Measurements from ENCODE around the gene PBX1. TPM values are rescaled to one million over a fixed set of nuclear protein-coding genes. Genes with fewer than 3 reads are reported as not detected.

PBX1 gene
- total RNA-seq, 1 donor from 2014 or later, result not detected

DNA sequence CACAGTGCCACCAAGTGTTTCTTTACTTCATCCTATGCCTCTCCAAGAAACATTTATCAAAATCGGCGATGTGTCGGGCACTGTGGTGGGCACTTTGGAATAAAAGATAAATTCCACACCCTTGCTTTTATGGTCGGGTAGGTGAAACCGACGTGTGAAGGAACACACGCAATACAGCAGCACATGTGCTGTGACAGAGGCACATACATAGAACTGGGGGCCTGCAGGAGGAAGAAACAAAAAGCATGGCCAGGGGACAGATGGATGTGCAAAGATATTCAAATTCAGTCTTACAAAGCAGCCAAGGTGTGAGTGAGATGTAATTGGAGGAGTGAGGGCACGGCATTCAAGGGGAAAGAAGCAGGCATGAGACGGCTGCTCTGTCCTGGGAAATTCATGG, 282.0 kb downstream of the PBX1 start:
- DNase-seq (ENCODE audit: low spot score), result no peak
- Mint-ChIP-seq H3K4me3 (ENCODE audit: low read depth) (no peak overlapping the region), H3K9me3 (no peaks in the 10 kb centered on the region), H3K27ac (no peak overlapping the region), H3K4me1 (ENCODE audit: low read depth) (no peaks in the 10 kb centered on the region), H3K27me3 (ENCODE audit: low read depth) (no peaks in the 10 kb centered on the region), H3K36me3 (ENCODE audit: low read depth) (no peaks in the 10 kb centered on the region)
- intact Hi-C loops (cut with micrococcal nuclease), result no loop called here

DNA sequence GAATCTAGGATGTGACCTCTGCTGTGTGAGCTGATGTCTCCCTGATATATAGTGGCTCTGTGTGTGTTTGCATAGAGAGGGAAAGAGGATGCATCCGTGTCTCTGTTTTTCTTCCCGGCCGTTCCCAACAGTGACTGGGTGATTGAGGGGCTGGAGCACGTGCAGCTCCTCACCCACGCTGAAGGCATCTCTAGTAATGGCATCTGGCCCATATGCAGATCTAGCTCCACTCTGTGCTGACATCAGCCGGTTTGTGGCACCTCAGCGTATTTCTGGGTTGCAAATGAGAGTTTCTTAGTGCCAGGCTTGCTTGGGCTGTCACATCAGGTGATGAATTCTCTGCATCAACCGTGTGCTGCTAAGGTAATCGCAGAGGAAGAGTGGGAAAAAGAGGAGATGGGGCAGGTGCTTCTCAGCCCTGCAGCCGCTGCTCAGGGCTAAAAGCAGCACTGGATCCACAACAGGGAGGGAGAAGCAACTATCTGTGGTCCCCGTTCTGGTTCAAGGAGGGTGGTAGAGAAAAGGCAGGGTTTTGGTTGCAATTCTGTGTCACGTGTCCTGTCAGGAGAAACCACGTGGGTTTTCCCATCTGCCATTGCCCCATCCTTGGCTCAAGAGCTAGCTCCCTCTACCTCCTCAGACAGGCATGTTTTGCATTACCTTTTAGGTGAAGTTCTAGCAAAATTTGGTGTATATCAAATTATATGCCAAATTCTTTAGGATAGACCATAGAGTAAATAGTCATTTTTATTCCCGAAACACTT, 282.9 kb downstream of the PBX1 start:
- H3K27me3 Mint-ChIP-seq (ENCODE audit: low read depth), result no peaks in the 10 kb centered on the region
- H3K4me1 Mint-ChIP-seq (ENCODE audit: low read depth), result no peaks in the 10 kb centered on the region
- no peaks in the 10 kb centered on the region for H3K36me3 Mint-ChIP-seq (ENCODE audit: low read depth)
- no peak overlapping the region for H3K27ac Mint-ChIP-seq
- DNase-seq (ENCODE audit: low spot score), result no peak
- intact Hi-C loops (cut with micrococcal nuclease), result no loop called here
- no peak overlapping the region for H3K4me3 Mint-ChIP-seq (ENCODE audit: low read depth)
- no peaks in the 10 kb centered on the region for H3K9me3 Mint-ChIP-seq

DNA sequence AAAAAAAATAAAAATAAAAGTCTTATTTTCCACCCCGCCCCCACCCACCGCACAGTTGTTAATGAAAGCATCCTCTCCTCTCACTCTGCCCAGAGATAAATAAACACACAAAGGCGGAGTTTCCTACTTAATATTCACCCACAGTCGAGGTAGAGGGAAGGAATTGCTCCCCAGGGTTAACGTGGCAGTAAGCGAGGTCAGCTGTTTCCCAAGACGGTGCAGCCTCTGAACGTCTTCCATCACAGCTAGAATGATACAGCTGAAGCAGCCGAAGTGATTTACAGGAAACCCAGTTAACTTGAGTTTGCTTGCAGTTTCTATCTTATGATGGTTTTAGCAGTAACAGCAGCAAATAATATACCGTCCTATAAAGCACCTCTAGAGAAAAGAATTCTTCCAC, 283.9 kb downstream of the PBX1 start:
- Mint-ChIP-seq H3K27ac (no peak overlapping the region), H3K4me1 (ENCODE audit: low read depth) (no peaks in the 10 kb centered on the region), H3K27me3 (ENCODE audit: low read depth) (no peaks in the 10 kb centered on the region), H3K4me3 (ENCODE audit: low read depth) (no peak overlapping the region), H3K9me3 (no peaks in the 10 kb centered on the region), H3K36me3 (ENCODE audit: low read depth) (no peaks in the 10 kb centered on the region)
- intact Hi-C loops (cut with micrococcal nuclease), result no loop called here
- DNase-seq (ENCODE audit: low spot score), result no peak

DNA sequence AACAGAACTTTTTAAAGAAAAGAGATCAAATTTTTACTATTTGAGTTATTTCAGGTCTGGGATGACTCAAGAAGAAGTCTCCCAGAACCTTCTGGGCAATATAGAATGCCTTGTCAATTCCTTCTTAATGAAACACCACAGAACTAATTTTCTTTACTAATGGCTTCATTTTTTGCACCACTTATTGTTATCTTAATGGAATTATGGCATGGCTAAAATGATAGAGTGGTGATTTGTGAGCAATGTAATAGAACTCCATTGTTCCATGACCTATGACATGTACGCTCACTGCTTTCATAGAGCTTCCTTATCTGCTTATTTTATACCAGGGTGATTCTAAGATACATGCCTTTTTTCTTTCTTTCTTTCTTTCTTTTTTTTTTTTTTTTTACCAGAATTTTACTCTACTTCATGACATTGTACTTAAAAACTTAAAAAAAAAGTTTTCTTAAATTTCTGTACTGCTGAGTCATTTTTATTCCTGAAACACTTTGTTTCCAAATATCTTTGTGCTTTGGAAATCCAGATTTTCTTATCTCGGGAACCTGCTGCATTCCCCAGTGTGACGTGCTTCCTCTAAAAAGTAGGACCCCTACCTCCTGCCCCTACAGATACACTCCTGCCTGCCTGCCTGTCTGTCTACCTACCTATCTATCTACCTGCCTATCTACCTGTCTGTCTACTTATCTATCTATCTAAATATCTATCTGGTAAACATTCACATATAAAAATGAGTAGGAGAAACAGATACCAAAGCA, 284.9 kb downstream of the PBX1 start:
- H3K27ac Mint-ChIP-seq, result no peak overlapping the region
- H3K9me3 Mint-ChIP-seq, result no peaks in the 10 kb centered on the region
- H3K27me3 Mint-ChIP-seq (ENCODE audit: low read depth), result no peaks in the 10 kb centered on the region
- intact Hi-C loops (cut with micrococcal nuclease), result no loop called here
- no peaks in the 10 kb centered on the region for H3K36me3 Mint-ChIP-seq (ENCODE audit: low read depth)
- H3K4me1 Mint-ChIP-seq (ENCODE audit: low read depth), result no peaks in the 10 kb centered on the region
- no peak overlapping the region for H3K4me3 Mint-ChIP-seq (ENCODE audit: low read depth)
- DNase-seq (ENCODE audit: low spot score), result no peak

DNA sequence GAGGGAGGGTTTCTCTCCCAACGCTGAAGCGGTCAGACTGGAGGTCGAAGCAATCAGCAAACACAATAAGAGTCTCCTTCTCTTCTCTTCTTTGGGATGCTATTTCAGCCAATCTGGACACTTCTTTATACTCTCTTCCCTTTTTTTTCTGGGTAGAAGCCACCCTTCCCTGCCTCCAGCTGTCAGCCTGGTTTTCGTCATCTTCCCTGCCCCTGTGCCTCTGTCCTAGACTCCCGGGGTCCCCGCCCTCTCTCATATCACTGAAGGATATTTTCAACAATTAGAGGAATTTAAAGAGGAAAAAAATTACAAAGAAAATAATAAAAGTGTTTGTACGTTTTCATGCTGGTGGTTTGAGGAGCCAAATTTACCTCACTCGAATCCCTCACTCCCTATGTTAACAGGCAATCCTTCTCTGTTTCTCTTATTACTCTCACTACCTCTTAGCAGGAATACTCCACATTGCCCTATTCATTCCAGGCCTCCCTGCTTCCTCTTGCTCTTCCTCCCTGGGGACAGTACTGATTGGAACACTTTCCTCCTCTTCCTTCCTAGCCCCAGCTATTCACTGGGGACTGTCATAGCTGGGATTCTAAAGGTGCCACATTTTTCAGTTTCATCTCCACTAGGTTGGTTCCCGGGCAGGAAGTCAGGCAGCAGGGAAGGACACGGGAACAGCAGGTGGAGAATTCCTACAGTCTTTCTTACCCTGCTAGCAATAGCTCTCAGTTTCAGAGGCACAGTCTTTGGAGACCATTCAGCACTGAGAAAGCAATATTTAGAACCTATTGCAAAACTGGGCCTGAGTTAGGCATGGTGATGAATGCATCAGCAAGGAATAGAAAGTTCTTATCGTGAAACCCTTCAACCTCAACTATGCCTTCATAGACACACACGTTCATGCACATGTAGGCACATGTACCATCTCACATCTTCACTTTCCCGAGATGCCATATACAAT, 288.0 kb downstream of the PBX1 start:
- Mint-ChIP-seq H3K9me3 (no peaks in the 10 kb centered on the region), H3K36me3 (ENCODE audit: low read depth) (no peaks in the 10 kb centered on the region), H3K4me1 (ENCODE audit: low read depth) (no peaks in the 10 kb centered on the region), H3K27ac (no peak overlapping the region), H3K27me3 (ENCODE audit: low read depth) (no peaks in the 10 kb centered on the region), H3K4me3 (ENCODE audit: low read depth) (no peak overlapping the region)
- no peak for DNase-seq (ENCODE audit: low spot score)
- intact Hi-C loops (cut with micrococcal nuclease), result no loop called here

DNA sequence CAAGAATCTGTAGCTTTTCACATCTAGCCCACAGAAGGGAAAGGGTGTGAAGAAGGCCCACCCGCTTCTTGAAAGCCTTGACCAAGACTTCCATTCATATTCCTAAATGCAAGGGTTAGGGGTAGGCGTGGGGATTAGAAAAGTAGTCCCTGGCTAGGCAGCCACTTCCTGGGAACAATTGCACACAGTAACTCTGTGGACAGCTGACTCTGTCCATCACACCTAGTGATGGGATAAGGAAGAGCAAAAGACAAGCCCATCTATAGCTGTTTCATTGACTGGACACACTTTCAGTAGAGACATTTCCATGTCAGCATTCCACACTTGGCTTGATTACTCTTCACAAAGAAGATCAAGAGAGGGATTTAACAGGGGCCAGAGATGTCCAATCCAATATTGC, 294.2 kb downstream of the PBX1 start:
- intact Hi-C loops (cut with micrococcal nuclease), result no loop called here
- no peaks in the 10 kb centered on the region for H3K4me1 Mint-ChIP-seq (ENCODE audit: low read depth)
- H3K27ac Mint-ChIP-seq, result no peak overlapping the region
- no peaks in the 10 kb centered on the region for H3K27me3 Mint-ChIP-seq (ENCODE audit: low read depth)
- DNase-seq (ENCODE audit: low spot score), result no peak
- H3K9me3 Mint-ChIP-seq, result no peaks in the 10 kb centered on the region
- H3K36me3 Mint-ChIP-seq (ENCODE audit: low read depth), result no peaks in the 10 kb centered on the region
- no peak overlapping the region for H3K4me3 Mint-ChIP-seq (ENCODE audit: low read depth)

DNA sequence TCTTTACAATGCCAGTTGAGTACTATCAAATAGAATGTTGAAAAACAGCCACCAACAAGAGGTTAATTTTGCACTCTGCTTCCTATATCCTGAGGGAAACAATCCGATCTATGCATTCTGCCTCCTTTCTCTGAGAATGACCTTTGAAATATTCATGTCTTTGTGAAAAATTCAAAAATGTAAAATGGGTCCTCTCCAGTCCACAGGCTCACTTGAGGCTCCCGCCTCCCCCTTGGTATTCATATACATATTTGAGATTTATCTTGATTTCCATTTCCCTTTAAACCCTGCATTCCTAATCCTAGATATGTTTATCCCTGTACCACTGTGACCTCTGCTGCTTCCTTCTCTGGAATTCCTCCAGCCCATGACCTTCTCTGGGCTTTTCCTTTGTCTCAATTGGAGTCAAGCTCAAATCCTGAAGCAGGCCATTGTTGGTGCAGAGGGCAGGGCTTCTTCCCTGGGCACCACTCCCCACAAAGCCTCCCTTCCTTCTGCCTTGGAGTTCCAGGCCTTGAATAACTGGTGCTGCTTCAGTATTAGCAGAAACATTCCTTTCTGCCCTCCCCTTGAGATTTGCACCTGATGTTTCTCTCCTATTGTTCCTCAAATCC, 296.8 kb downstream of the PBX1 start:
- H3K36me3 Mint-ChIP-seq (ENCODE audit: low read depth), result no peaks in the 10 kb centered on the region
- intact Hi-C loops (cut with micrococcal nuclease), result no loop called here
- no peak overlapping the region for H3K4me3 Mint-ChIP-seq (ENCODE audit: low read depth)
- H3K27me3 Mint-ChIP-seq (ENCODE audit: low read depth), result no peaks in the 10 kb centered on the region
- H3K27ac Mint-ChIP-seq, result no peak overlapping the region
- H3K9me3 Mint-ChIP-seq, result no peaks in the 10 kb centered on the region
- H3K4me1 Mint-ChIP-seq (ENCODE audit: low read depth), result no peaks in the 10 kb centered on the region
- no peak for DNase-seq (ENCODE audit: low spot score)

DNA sequence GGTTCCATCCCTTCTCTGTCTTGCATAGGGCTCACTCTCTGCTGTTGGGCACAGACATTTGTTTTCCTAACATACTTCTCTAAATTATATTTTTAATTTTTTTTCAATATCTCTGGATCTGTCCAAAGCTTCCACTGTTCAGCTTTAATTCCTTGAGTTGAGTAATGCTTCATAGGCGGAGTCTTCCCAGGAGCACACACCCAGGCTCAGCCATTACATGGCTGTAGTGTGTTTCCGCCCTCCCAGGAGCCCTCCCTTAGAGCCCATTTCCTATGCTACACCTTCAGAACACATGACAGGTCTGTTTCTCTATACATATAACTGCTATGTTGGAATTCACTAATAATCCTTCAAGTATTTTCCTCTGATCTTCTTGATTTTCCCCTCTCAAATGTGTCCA, 297.4 kb downstream of the PBX1 start:
- Mint-ChIP-seq H3K4me3 (ENCODE audit: low read depth) (no peak overlapping the region), H3K4me1 (ENCODE audit: low read depth) (no peaks in the 10 kb centered on the region), H3K27me3 (ENCODE audit: low read depth) (no peaks in the 10 kb centered on the region), H3K9me3 (no peaks in the 10 kb centered on the region), H3K27ac (no peak overlapping the region), H3K36me3 (ENCODE audit: low read depth) (no peaks in the 10 kb centered on the region)
- DNase-seq (ENCODE audit: low spot score), result no peak
- intact Hi-C loops (cut with micrococcal nuclease), result no loop called here

DNA sequence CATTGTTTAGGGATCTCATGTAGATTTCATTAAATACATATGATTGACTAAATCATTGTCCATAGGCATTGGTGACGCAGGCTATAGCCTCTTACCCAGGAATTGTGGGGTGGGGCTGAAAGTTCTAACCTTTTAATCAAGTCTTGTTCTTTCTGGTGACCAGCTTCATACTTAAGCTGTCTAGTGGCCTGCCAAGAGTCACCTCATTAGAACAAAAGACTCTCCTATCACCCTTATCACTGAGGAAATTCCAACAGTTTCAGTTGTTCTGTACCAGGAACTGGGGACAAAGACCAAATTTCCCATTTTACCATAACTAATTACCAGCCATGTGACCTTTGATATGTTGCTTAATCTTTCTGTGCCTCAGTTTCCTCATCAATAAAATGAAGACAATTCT, 298.5 kb downstream of the PBX1 start:
- H3K36me3 Mint-ChIP-seq (ENCODE audit: low read depth), result no peaks in the 10 kb centered on the region
- intact Hi-C loops (cut with micrococcal nuclease), result no loop called here
- no peaks in the 10 kb centered on the region for H3K27me3 Mint-ChIP-seq (ENCODE audit: low read depth)
- no peak overlapping the region for H3K27ac Mint-ChIP-seq
- no peaks in the 10 kb centered on the region for H3K4me1 Mint-ChIP-seq (ENCODE audit: low read depth)
- no peak overlapping the region for H3K4me3 Mint-ChIP-seq (ENCODE audit: low read depth)
- no peaks in the 10 kb centered on the region for H3K9me3 Mint-ChIP-seq
- no peak for DNase-seq (ENCODE audit: low spot score)

DNA sequence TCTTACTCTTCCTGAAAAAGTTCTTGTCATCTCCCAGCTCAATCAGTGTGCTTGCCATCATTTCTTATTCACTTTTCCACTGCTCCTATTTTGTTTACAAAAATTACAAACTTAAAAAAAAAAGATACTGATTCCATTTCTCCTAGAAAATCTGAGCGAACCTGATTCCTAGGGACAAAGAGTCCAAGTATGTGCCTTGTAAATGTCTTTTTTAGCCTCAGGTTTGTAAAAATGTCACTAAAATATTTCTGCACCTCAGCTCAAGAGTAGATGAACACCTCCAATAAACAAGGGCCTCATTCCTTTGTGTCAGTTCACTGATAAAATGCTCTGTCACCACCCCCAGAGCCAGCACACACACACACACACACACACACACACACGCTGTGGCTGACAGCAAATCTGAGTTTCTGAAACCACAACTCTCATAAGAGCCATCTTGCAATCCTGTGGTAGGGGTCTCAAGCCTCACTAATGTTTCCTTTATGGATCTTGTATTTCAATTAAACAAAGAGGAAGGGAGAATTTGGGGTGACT, 299.2 kb downstream of the PBX1 start:
- intact Hi-C loops (cut with micrococcal nuclease), result no loop called here
- Mint-ChIP-seq H3K36me3 (ENCODE audit: low read depth) (no peaks in the 10 kb centered on the region), H3K27me3 (ENCODE audit: low read depth) (no peaks in the 10 kb centered on the region), H3K4me1 (ENCODE audit: low read depth) (no peaks in the 10 kb centered on the region), H3K9me3 (no peaks in the 10 kb centered on the region), H3K4me3 (ENCODE audit: low read depth) (no peak overlapping the region), H3K27ac (no peak overlapping the region)
- DNase-seq (ENCODE audit: low spot score), result no peak

DNA sequence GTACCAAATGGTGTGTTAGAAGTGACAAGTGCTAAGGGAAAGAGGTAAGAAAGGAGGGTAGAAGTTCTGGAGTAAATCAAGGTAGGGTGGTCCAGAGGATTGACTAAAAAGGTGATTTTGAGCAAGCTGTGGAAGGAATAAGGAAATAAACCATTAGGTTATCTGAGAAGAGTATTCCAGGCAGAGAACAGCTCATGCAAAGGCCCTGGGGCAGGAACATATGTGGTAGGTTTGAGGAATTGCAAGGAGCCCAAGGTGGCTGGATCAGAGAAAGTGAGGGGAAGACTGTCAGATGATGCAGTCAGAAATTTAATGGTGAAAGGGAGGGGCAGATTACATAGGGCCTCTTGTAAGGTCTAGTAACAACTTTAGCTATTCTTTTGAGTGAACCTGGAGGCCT, 302.6 kb downstream of the PBX1 start:
- Mint-ChIP-seq H3K27ac (no peak overlapping the region), H3K4me3 (ENCODE audit: low read depth) (no peak overlapping the region), H3K36me3 (ENCODE audit: low read depth) (no peaks in the 10 kb centered on the region), H3K9me3 (no peaks in the 10 kb centered on the region), H3K27me3 (ENCODE audit: low read depth) (no peaks in the 10 kb centered on the region), H3K4me1 (ENCODE audit: low read depth) (no peaks in the 10 kb centered on the region)
- intact Hi-C loops (cut with micrococcal nuclease), result no loop called here
- no peak for DNase-seq (ENCODE audit: low spot score)

DNA sequence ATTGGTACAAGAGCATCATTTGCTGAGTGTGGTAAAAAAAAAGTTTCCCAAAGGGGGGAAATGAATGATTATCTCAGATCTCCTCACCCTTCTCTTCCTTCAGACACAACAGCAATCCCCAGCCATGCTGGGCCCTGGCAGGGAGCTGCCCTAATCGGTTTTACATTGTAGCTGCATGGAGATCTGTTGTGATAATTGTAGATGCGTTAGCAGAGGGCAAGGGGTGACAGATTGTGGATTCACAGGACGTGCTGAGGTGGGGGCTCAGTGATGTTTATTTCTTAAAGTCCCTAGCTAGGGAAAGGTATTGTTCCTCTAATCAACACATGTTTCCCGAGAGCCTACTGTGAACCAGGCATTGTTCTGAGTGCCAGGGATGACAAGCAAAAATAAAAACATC, 304.1 kb downstream of the PBX1 start:
- intact Hi-C loops (cut with micrococcal nuclease), result no loop called here
- Mint-ChIP-seq H3K4me3 (ENCODE audit: low read depth) (no peak overlapping the region), H3K36me3 (ENCODE audit: low read depth) (no peaks in the 10 kb centered on the region), H3K27ac (no peak overlapping the region), H3K27me3 (ENCODE audit: low read depth) (no peaks in the 10 kb centered on the region), H3K9me3 (no peaks in the 10 kb centered on the region), H3K4me1 (ENCODE audit: low read depth) (no peaks in the 10 kb centered on the region)
- no peak for DNase-seq (ENCODE audit: low spot score)

Data from activated T-helper 2 cell treated with anti-CD3 and anti-CD28 coated beads, Interferon-gamma antibody, Interleukin-2, Interleukin-4, amounts not matched to agents 10 μg/mL and 5 μg/mL and 100 μg/mL, durations not matched to agents 14 hours and 24 hours and 36 hours (primary cell).